Activated T-cell treated with anti-CD3 and anti-CD28 coated beads, Interleukin-2, amount 50 U/mL, for 72 hours (primary cell): ENCODE results near the gene HDAC8. TPM values are rescaled to one million over a fixed set of nuclear protein-coding genes. Genes with fewer than 3 reads are reported as not detected.

Experiments
- ATAC-seq, 2 donors: fragments of 150-1000 bp; cut with Tn5 transposase; replicated peaks in 1 of 2; 2 replicates each; pipeline ENCODE4 v1.10.0; 2021; ENCODE audit warnings: moderate library complexity in 2 of 2, mild to moderate bottlenecking in 1 of 2
- DNase-seq, 2 donors: peaks; one replicate each; pipeline ENCODE4 v3.0.0; 2021 to 2022; ENCODE audit warnings: mixed read lengths in 1 of 2
- H3K27ac Mint-ChIP-seq: one replicate; pipeline ENCODE4 v1.8.0; 2022; ENCODE audit warnings: mild to moderate bottlenecking, moderate library complexity, mixed read lengths
- H3K27me3 Mint-ChIP-seq: one replicate; pipeline ENCODE4 v1.8.0; 2022; ENCODE audit warnings: low read depth, mixed read lengths
- H3K36me3 Mint-ChIP-seq, 2 donors: one replicate each; pipeline ENCODE4 v1.8.0; 2022; ENCODE audit warnings: mixed read lengths in 2 of 2, mild to moderate bottlenecking in 1 of 2; ENCODE audit not compliant: insufficient read depth in 2 of 2
- H3K4me1 Mint-ChIP-seq: one replicate; pipeline ENCODE4 v1.8.0; 2022; ENCODE audit warnings: low read depth, mixed read lengths
- H3K4me3 Mint-ChIP-seq, 2 donors: one replicate each; pipeline ENCODE4 v1.8.0; 2022; ENCODE audit warnings: mild to moderate bottlenecking in 2 of 2, mixed read lengths in 2 of 2, moderate library complexity in 2 of 2
- H3K9me3 Mint-ChIP-seq, 2 donors: one replicate each; pipeline ENCODE4 v1.8.0; 2022; ENCODE audit warnings: mixed read lengths in 2 of 2
- total RNA-seq, 2 donors: library from RNA; stranded (reverse); gene quantifications; one replicate each; pipeline ENCODE4 v1.2.3, GENCODE V29; 2022

The HDAC8 gene
- total RNA-seq, 2 donors from 2014 or later: 23.5 to 24.3 TPM

GRCh38 chrX:72373136-72373535, 199.5 kb downstream of the HDAC8 start:
- DNase-seq (no peak), ATAC-seq (no peak)
- no peak overlapping the region for H3K4me3 Mint-ChIP-seq
- H3K27me3 Mint-ChIP-seq: peaks cover 6% of the 10 kb centered on the region
- H3K4me1 Mint-ChIP-seq: no peaks in the 10 kb centered on the region
- H3K27ac Mint-ChIP-seq: no peak overlapping the region
- H3K36me3 Mint-ChIP-seq: no peaks in the 10 kb centered on the region
- H3K9me3 Mint-ChIP-seq: no peaks in the 10 kb centered on the region

- no peak for ATAC-seq
- Mint-ChIP-seq H3K27me3 (peaks cover 6% of the 10 kb centered on the region), H3K4me3 (no peak overlapping the region)
Measured at GRCh38 chrX:72372735-72373134, 199.9 kb downstream of the HDAC8 start.

GRCh38 chrX:72371405-72371804, 201.2 kb downstream of the HDAC8 start:
- no peaks in the 10 kb centered on the region for H3K36me3 Mint-ChIP-seq
- DNase-seq (no peak), ATAC-seq (no peak)
- H3K27ac Mint-ChIP-seq: no peak overlapping the region
- no peaks in the 10 kb centered on the region for H3K4me1 Mint-ChIP-seq
- H3K27me3 Mint-ChIP-seq: peaks cover 9% of the 10 kb centered on the region
- no peak overlapping the region for H3K4me3 Mint-ChIP-seq
- no peaks in the 10 kb centered on the region for H3K9me3 Mint-ChIP-seq

More at GRCh38 chrX:72372735-72373134, 199.9 kb downstream of the HDAC8 start:
- H3K9me3 Mint-ChIP-seq: no peaks in the 10 kb centered on the region
- no peaks in the 10 kb centered on the region for H3K4me1 Mint-ChIP-seq
- no peak overlapping the region for H3K27ac Mint-ChIP-seq
- no peaks in the 10 kb centered on the region for H3K36me3 Mint-ChIP-seq
- no peak for DNase-seq

- H3K9me3 Mint-ChIP-seq: no peaks in the 10 kb centered on the region
- H3K36me3 Mint-ChIP-seq: peaks cover 0 to 2% of the 10 kb centered on the region in 2 donors
- H3K4me3 Mint-ChIP-seq: no peak overlapping the region
- no peak overlapping the region for H3K27ac Mint-ChIP-seq
- DNase-seq: no peak
- H3K27me3 Mint-ChIP-seq: peaks cover 24% of the 10 kb centered on the region
- ATAC-seq: no peak
- H3K4me1 Mint-ChIP-seq: no peaks in the 10 kb centered on the region
Measured at GRCh38 chrX:72368796-72369195, 203.8 kb downstream of the HDAC8 start.

DNA sequence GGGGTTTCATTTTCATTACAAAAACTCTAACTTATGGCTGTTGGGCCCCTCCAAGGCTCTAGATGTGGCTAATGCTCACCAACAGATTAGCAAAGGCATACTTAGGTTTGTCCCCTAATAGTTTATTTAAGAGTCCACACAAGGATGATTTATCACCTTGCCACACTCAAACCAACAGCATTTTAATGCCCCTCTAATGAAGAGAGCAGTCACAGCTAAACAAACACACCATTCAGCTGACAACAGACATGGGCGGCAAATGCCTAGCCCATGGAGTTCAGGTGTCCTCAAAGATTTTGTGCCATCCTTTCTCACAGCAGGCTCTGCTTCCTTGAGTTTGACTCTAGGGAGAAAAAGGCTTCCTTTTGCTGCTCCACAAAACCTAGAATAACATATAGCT, 205.1 kb downstream of the HDAC8 start:
- Mint-ChIP-seq H3K27ac (no peak overlapping the region), H3K4me1 (no peaks in the 10 kb centered on the region), H3K4me3 (no peak overlapping the region), H3K27me3 (peaks cover 24% of the 10 kb centered on the region), H3K9me3 (no peaks in the 10 kb centered on the region), H3K36me3 (peaks cover 0 to 2% of the 10 kb centered on the region in 2 donors)
- DNase-seq (no peak), ATAC-seq (no peak)

DNA sequence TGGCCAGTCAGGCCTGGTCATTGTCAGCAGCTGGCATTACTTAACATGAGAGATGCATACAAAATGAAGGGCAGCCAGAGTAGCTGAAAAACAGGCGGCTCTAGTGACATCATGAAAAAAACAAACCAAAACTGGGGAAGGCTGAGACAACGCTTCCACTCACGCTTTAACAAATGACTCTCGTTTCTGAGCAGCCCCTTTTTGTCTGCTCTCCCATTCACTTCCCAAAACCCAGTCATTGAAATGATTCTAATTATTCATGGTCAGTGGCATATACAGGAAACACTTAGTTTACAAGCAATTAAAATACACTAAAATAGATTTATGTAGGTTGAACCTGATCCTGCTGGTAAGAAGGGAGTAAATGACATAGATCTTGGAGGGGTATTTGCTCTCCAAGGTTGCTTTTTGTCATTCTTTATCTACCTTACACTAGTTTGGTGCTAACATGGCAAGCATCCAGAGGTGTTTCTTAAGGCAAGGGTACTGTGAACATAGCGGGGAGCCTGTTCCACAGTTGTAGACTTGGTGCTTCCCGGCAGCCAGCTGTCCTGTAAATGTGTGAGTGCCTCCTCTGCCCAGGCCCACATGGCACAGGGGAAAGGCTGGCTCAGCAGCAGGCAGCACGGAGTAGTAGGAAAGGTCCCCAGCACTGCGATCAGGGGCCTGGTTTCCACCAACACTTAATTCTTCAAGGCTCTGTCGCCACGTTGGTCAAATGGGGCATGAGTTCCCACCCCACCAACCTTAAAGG, 205.8 kb downstream of the HDAC8 start:
- H3K36me3 Mint-ChIP-seq: peaks cover 0 to 2% of the 10 kb centered on the region in 2 donors
- H3K9me3 Mint-ChIP-seq: no peaks in the 10 kb centered on the region
- H3K27ac Mint-ChIP-seq: no peak overlapping the region
- no peak for DNase-seq
- H3K27me3 Mint-ChIP-seq: peaks cover 24% of the 10 kb centered on the region
- ATAC-seq: no peak
- H3K4me1 Mint-ChIP-seq: no peaks in the 10 kb centered on the region
- no peak overlapping the region for H3K4me3 Mint-ChIP-seq

- peaks cover 0 to 2% of the 10 kb centered on the region in 2 donors for H3K36me3 Mint-ChIP-seq
- no peaks in the 10 kb centered on the region for H3K9me3 Mint-ChIP-seq
- DNase-seq: no peak
- no peak overlapping the region for H3K4me3 Mint-ChIP-seq
- no peak overlapping the region for H3K27ac Mint-ChIP-seq
- H3K4me1 Mint-ChIP-seq: no peaks in the 10 kb centered on the region
- peaks cover 24% of the 10 kb centered on the region for H3K27me3 Mint-ChIP-seq
- no peak for ATAC-seq
Measured at GRCh38 chrX:72366178-72366577, 206.5 kb downstream of the HDAC8 start.

DNA sequence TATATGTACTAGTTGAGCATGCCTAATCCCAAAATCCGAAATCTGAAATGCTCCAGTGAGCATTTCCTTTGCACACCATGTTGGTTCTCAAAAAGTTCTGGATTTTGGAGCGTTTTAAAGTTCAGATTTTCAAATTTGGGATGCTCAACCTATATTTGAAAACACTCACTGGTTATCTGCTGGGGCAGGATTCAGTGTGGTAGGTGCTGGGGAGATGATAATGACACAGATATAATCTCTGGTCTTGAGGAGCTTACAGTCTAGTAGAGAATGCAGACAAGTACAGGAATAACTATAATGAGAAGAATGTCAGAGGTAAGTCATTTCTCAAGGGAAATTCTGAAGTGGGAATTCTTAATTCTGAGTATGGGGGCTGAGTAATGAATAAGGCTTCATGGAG, 207.5 kb downstream of the HDAC8 start:
- no peaks in the 10 kb centered on the region for H3K9me3 Mint-ChIP-seq
- no peak overlapping the region for H3K27ac Mint-ChIP-seq
- DNase-seq: no peak
- peaks cover 24% of the 10 kb centered on the region for H3K27me3 Mint-ChIP-seq
- no peak for ATAC-seq
- no peaks in the 10 kb centered on the region for H3K4me1 Mint-ChIP-seq
- H3K4me3 Mint-ChIP-seq: no peak overlapping the region
- H3K36me3 Mint-ChIP-seq: peaks cover 0 to 2% of the 10 kb centered on the region in 2 donors

DNA sequence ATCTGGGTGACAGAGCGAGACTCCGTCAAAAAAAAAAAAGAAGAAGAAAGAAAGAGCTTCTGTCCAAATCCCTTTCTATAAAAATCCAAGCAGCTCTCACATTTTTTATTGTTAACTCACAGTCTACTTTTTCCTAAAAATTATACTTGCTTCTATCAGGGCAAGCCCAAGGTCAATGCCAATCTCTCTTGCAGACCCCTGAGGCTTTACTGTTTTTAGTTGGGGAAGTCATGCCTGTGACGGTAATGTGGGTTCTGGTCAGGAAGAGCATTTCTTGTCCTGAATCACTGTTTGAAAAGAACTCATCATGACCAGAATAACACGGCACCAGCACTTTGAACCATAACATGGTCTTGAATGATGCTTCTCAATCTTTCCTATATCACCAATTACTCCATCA, 212.3 kb downstream of the HDAC8 start:
- Mint-ChIP-seq H3K4me3 (no peak overlapping the region), H3K4me1 (no peaks in the 10 kb centered on the region)

DNA sequence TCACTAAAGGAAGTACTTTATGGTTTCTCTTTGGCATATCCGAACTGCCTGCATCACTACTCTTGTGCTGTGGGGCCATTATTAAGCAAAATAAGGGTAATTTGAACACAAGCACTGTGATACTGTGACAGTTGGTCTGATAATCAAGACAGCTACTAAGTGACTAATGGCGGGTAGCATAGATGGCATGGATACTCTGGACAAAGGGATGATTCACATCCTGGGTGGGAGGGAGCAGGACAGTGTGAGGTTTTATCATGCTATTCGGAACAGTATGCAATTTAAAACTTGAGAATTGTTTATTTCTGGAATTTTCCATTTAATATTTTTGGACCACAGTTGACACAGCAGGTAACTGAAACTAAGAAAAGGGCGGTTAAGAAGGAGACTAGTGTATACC, 214.3 kb downstream of the HDAC8 start:
- DNase-seq (no peak), ATAC-seq (no peak)
- H3K4me1 Mint-ChIP-seq: no peaks in the 10 kb centered on the region
- no peaks in the 10 kb centered on the region for H3K9me3 Mint-ChIP-seq
- H3K27me3 Mint-ChIP-seq: peaks cover 11% of the 10 kb centered on the region
- no peak overlapping the region for H3K4me3 Mint-ChIP-seq
- no peaks in the 10 kb centered on the region for H3K36me3 Mint-ChIP-seq
- no peak overlapping the region for H3K27ac Mint-ChIP-seq

More for the DNA sequence above, 212.3 kb downstream of the HDAC8 start:
- ATAC-seq: no peak
- Mint-ChIP-seq H3K36me3 (peaks cover 0 to 2% of the 10 kb centered on the region in 2 donors), H3K27me3 (peaks cover 21% of the 10 kb centered on the region), H3K9me3 (no peaks in the 10 kb centered on the region), H3K27ac (no peak overlapping the region)
- DNase-seq: no peak

GRCh38 chrX:72352786-72353185, 219.9 kb downstream of the HDAC8 start:
- peaks cover 22% of the 10 kb centered on the region for H3K27me3 Mint-ChIP-seq
- DNase-seq: no peak
- no peak for ATAC-seq
- H3K27ac Mint-ChIP-seq: no peak overlapping the region
- peaks cover 2 to 4% of the 10 kb centered on the region in 2 donors for H3K36me3 Mint-ChIP-seq
- no peak overlapping the region for H3K4me3 Mint-ChIP-seq
- peaks cover 17% of the 10 kb centered on the region for H3K4me1 Mint-ChIP-seq
- no peaks in the 10 kb centered on the region for H3K9me3 Mint-ChIP-seq

DNA sequence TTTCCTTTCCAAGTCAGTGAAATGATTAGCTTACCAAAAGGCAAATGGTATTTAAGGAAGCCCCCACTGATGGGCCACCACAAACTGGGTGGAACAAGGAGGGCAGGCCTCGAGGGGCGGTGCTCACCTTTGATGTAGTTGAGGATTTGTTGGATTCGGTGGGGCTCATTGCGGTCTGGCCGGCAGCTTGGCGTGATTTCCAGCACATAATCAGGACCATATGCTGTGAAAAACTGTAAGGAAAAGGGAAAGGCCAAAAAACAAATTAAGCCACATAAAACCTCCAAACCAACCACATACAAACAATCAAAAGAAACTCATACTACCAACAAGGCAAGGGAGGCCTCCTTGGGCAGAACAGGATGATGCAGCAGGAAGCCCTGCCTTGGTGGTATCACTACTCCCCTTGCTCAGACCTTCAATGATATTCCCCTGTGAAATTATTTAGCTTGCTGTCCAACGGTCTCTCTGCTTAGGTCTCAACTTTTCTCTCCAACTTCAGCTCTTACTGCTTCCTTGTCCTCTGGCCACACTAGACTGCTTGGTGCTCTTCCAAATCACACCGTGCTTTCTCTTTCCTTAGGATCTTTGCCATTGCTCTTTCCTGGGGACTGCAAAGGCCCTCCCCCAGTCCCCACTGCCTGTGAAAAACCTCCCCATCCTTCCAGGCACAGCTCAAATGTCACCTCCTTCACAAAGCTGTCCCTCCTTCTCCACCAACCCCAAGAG, 220.9 kb downstream of the HDAC8 start:
- H3K27me3 Mint-ChIP-seq: peaks cover 17% of the 10 kb centered on the region
- no peak for DNase-seq
- H3K4me1 Mint-ChIP-seq: peaks cover 17% of the 10 kb centered on the region
- H3K27ac Mint-ChIP-seq: no peak overlapping the region
- ATAC-seq: no peak
- no peak overlapping the region for H3K4me3 Mint-ChIP-seq
- H3K36me3 Mint-ChIP-seq: peaks cover 4% of the 10 kb centered on the region in 2 donors
- no peaks in the 10 kb centered on the region for H3K9me3 Mint-ChIP-seq

DNA sequence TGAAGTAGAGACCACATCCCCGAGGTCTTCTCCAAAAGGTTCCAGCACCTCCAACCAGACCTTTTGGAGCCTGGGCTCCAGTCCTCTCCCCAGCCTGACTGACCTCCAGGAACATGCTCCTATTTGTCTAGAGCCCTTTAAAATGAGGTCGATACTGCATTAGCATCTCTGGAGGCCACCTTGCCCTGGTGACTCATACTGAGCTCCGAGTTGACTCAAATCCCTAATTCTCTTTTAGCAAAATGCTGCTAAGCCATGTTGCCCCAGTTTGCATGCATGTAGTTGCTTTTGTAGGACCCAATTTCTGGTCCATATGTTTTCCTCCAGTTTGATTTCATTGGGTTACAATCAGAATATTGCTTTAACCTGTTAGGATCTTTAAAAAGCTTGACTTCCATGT, 223.5 kb downstream of the HDAC8 start:
- DNase-seq (peak; percentile 45 to 48), ATAC-seq (peak; percentile 77 to 81)
- Mint-ChIP-seq H3K27me3 (peaks cover 26% of the 10 kb centered on the region), H3K4me1 (peaks cover 17% of the 10 kb centered on the region), H3K27ac (peak overlapping the region; percentile 84), H3K36me3 (peaks cover 4 to 5% of the 10 kb centered on the region in 2 donors), H3K4me3 (peak overlapping the region; percentile 52 to 86), H3K9me3 (no peaks in the 10 kb centered on the region)
